Keratinocyte (primary cell): ENCODE measurements around the gene RAB8A. TPM values are rescaled to one million over a fixed set of nuclear protein-coding genes. Genes with fewer than 3 reads are reported as not detected.

ENCODE experiments used
- DNase-seq: peaks from one replicate; pipeline ENCODE4 v3.0.0-alpha.2; 2011; ENCODE audit warnings: low read depth, missing footprints, low spot score
- FAIRE-seq: peaks from 2 replicates; lab custom pipeline; 2011; peaks lifted over from hg19 to GRCh38; lab: Jason Lieb, UNC
- H2AFZ ChIP-seq: 2 replicates; pipeline ENCODE4 v1.6.0; 2012; ENCODE audit warnings: low read length, control low read depth, inconsistent platforms; ENCODE audit not compliant: control insufficient read depth
- H3K27ac ChIP-seq: 2 replicates; pipeline ENCODE4 v1.5.1; 2011; ENCODE audit warnings: low read length; ENCODE audit not compliant: control insufficient read depth, insufficient read depth
- H3K27me3 ChIP-seq: 3 replicates; pipeline ENCODE4 v1.6.0; 2011; ENCODE audit warnings: low read length; ENCODE audit not compliant: control insufficient read depth, insufficient read depth; ENCODE audit errors: extremely low read depth
- H3K36me3 ChIP-seq, 2 experiments: 2 replicates in 1 of 2; 3 replicates in 1 of 2; pipeline ENCODE4 v1.5.1; 2011; ENCODE audit warnings: low read length in 2 of 2, mild to moderate bottlenecking in 1 of 2; ENCODE audit not compliant: control insufficient read depth in 2 of 2, insufficient read depth in 2 of 2; ENCODE audit errors: extremely low read depth in 1 of 2
- H3K4me1 ChIP-seq: 3 replicates; pipeline ENCODE4 v1.5.1; 2011; ENCODE audit warnings: low read length; ENCODE audit not compliant: control insufficient read depth, insufficient read depth; ENCODE audit errors: extremely low read depth
- H3K4me2 ChIP-seq: 3 replicates; pipeline ENCODE4 v1.6.0; 2011; ENCODE audit warnings: low read depth, low read length; ENCODE audit not compliant: control insufficient read depth, insufficient read depth; ENCODE audit errors: extremely low read depth
- H3K4me3 ChIP-seq, 3 experiments: fragments of 200-600 bp in 1 of 3; sonication (generic) in 1 of 3; 2 replicates in 2 of 3; 3 replicates in 1 of 3; pipeline ENCODE4 v1.5.1; 2011 to 2016; ENCODE audit warnings: low read length in 3 of 3, mild to moderate bottlenecking in 3 of 3, control low read depth in 2 of 3, inconsistent platforms in 1 of 3, low read depth in 1 of 3, mixed read lengths in 1 of 3, mixed run types in 1 of 3, moderate library complexity in 1 of 3; ENCODE audit not compliant: control insufficient read depth in 2 of 3, insufficient read depth in 2 of 3; ENCODE audit errors: extremely low read depth in 1 of 3
- H3K79me2 ChIP-seq: 2 replicates; pipeline ENCODE4 v1.6.0; 2012; ENCODE audit warnings: low read length; ENCODE audit not compliant: control insufficient read depth, insufficient read depth
- H3K9ac ChIP-seq: 3 replicates; pipeline ENCODE4 v1.6.0; 2011; ENCODE audit warnings: low read length; ENCODE audit not compliant: control insufficient read depth, insufficient read depth; ENCODE audit errors: extremely low read depth
- H3K9me1 ChIP-seq: 3 replicates; pipeline ENCODE4 v1.6.0; 2011; ENCODE audit warnings: low read length; ENCODE audit not compliant: control insufficient read depth, insufficient read depth; ENCODE audit errors: extremely low read depth
- H3K9me3 ChIP-seq: 2 replicates; pipeline ENCODE4 v1.5.1; 2012; ENCODE audit warnings: low read depth, low read length; ENCODE audit not compliant: control insufficient read depth
- H4K20me1 ChIP-seq: 3 replicates; pipeline ENCODE4 v1.6.0; 2011; ENCODE audit warnings: low read length; ENCODE audit not compliant: control insufficient read depth, insufficient read depth; ENCODE audit errors: extremely low read depth
- CTCF ChIP-seq, 3 experiments: IDR thresholded peaks in 1 of 3; conservative IDR thresholded peaks in 1 of 3; optimal IDR thresholded peaks in 1 of 3; 2 replicates in 2 of 3; 3 replicates in 1 of 3; pipeline versions ENCODE3 to v1.5.1; 2011; ENCODE audit warnings: low read length in 3 of 3, mild to moderate bottlenecking in 3 of 3, moderate library complexity in 2 of 3, control low read depth in 1 of 3, inconsistent platforms in 1 of 3; ENCODE audit not compliant: insufficient read depth in 2 of 3; ENCODE audit errors: extremely low read depth in 1 of 3
- EZH2 ChIP-seq: IDR thresholded peaks from one replicate; pipeline ENCODE4 v1.6.1; 2012; ENCODE audit warnings: inconsistent platforms, mild to moderate bottlenecking, low read length, moderate library complexity
- dilution Hi-C: fragments of 300-500 bp; cut with MboI; formaldehyde crosslinking; loops from one replicate; pipeline ENCODE4 v1.7.0; 2020; ENCODE audit warnings: low sequenced_read_pairs; ENCODE audit not compliant: extremely low pct_ligation_motif_present
- polyA plus RNA-seq, 5 experiments: library from polyadenylated mRNA; depleted of rRNA in 3 of 5; stranded (reverse) in 3 of 5; stranded (forward) in 1 of 5; unstranded in 1 of 5; fragments of >200 nt; gene quantifications; 1 replicate in 1 of 5; 2 replicates in 3 of 5; 3 replicates in 1 of 5; pipeline versions ENCODE4 v1.2.1 to v1.2.3, GENCODE V29; 2011 to 2012; ENCODE audit warnings: missing spikeins in 2 of 5, low read depth in 1 of 5, low replicate concordance in 1 of 5

Gene RAB8A
- polyA plus RNA-seq, 1 donor (not counting 4 experiments of a cell fraction or from before 2014, with no cell fraction given) = 95.1 TPM

- no peaks in the 10 kb centered on the region for H3K9me3 ChIP-seq
- H3K9me1 ChIP-seq = no peaks in the 10 kb centered on the region
- dilution Hi-C loops = no loop called here
- FAIRE-seq (no peak), DNase-seq (no peak)
- peaks cover 61% of the 10 kb centered on the region for H3K79me2 ChIP-seq
- no peaks in the 10 kb centered on the region for H3K4me1 ChIP-seq
- H3K9ac ChIP-seq = no peak overlapping the region
- TF ChIP-seq EZH2 = no peak
- TF ChIP-seq CTCF (optimal IDR thresholded peaks at IDR 0.05 in 1 of 3, IDR thresholded peaks at IDR 0.05 in 1 of 3, conservative IDR thresholded peaks at IDR 0.05 in 1 of 3; ENCODE audit: extremely low read depth in 1 of 3, insufficient read depth in 2 of 3, low read length in 3 of 3) = no peak
- H2AFZ ChIP-seq = no peak overlapping the region
- H3K4me2 ChIP-seq = no peak overlapping the region
- no peak overlapping the region for H3K27ac ChIP-seq
- no peak overlapping the region for H3K4me3 ChIP-seq
- H3K36me3 ChIP-seq = peaks cover 61 to 84% of the 10 kb centered on the region in 2 experiments
- no peaks in the 10 kb centered on the region for H3K27me3 ChIP-seq
- H4K20me1 ChIP-seq = peaks cover 18% of the 10 kb centered on the region
Observed at GRCh38 chr19:16087940-16088339, 23.7 kb upstream of the RAB8A start.

- H3K4me3 ChIP-seq = no peak overlapping the region
Observed at GRCh38 chr19:16088351-16089009, 23.2 kb upstream of the RAB8A start.

More at GRCh38 chr19:16088351-16089009, 23.2 kb upstream of the RAB8A start:
- Histone ChIP-seq H2AFZ (no peak overlapping the region), H3K79me2 (peaks cover 56% of the 10 kb centered on the region), H3K9ac (no peak overlapping the region), H3K27ac (no peak overlapping the region), H4K20me1 (peaks cover 18% of the 10 kb centered on the region), H3K36me3 (peaks cover 59 to 82% of the 10 kb centered on the region in 2 experiments), H3K4me1 (no peaks in the 10 kb centered on the region), H3K9me1 (no peaks in the 10 kb centered on the region), H3K9me3 (no peaks in the 10 kb centered on the region), H3K27me3 (no peaks in the 10 kb centered on the region), H3K4me2 (no peak overlapping the region)
- TF ChIP-seq CTCF (optimal IDR thresholded peaks at IDR 0.05 in 1 of 3, IDR thresholded peaks at IDR 0.05 in 1 of 3, conservative IDR thresholded peaks at IDR 0.05 in 1 of 3; ENCODE audit: extremely low read depth in 1 of 3, insufficient read depth in 2 of 3, low read length in 3 of 3) (peak in 1 of 3 experiments; percentile 13), EZH2 (no peak)
- dilution Hi-C loops = no loop called here
- DNase-seq (no peak), FAIRE-seq (no peak)
